ENCODE measurements around the gene SWI5. TPM values are rescaled to one million over a fixed set of nuclear protein-coding genes. Genes with fewer than 3 reads are reported as not detected.

Gene SWI5
- total and polyA plus RNA-seq, 9 of the 15 experiments (the other 6 are each of a cell fraction or from before 2014, with no cell fraction given), result 62.8 to 133 (median 95.9) TPM

DNA sequence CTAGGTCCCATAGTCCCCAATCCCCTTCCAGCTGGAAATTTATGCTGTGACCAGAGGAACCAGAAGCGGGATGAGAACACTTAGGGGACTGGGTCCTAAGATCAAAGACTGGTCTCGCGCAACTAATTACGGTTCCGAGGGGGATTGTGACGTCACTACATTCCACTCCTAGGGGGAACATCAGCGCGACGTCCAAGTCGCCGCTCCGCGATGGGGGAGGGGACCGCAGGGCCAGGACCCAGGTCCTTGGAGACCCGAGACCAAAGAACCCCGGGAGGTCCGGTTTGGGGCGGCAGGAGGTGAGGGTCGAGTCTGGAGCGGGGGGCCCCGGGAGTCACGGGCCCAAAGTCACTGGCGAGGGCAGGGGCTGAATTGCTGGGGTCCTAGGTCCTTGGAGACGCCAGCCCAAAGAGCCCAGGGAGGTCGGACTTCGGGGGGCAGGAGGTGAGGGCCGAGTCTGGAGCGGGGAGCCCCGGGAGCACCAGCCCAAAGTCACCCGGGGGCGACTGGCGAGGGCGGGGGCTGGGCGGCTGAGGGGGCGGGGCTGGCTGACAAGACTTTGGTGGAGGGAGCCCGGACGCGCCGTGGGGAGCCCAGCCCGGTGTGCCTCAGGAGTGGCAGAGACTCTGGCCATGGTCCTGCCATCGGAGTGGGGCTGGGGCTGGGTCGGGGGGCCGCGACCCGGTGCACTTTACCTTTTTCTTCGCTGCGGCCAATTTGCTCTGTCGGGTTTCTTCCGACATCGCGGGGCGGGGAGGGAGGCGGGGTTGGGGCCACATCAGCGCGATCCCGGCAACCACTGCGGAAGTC is 673 bp upstream of the SWI5 start, which contains the start of gene GOLGA2 (continued):
- peak; percentile 55; the same call in 1 of the 2 replicates for TF ChIP-seq JUN (IDR thresholded peaks at IDR 0.05; ENCODE audit: borderline replicate concordance, low read depth, low read length)
- no peak for TF ChIP-seq JUN (CRISPR knock-in tag; IDR thresholded peaks at IDR 0.05; ENCODE audit: borderline replicate concordance)
- TF ChIP-seq, protein P1, sequence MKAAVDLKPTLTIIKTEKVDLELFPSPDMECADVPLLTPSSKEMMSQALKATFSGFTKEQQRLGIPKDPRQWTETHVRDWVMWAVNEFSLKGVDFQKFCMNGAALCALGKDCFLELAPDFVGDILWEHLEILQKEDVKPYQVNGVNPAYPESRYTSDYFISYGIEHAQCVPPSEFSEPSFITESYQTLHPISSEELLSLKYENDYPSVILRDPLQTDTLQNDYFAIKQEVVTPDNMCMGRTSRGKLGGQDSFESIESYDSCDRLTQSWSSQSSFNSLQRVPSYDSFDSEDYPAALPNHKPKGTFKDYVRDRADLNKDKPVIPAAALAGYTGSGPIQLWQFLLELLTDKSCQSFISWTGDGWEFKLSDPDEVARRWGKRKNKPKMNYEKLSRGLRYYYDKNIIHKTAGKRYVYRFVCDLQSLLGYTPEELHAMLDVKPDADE (conservative IDR thresholded peaks at IDR 0.05; ENCODE audit: control insufficient read depth, low read depth, low read length), result no peak
- TF ChIP-seq E2F4 (CRISPR knock-in tag; IDR thresholded peaks at IDR 0.05; ENCODE audit: low read depth), result no peak
- TF ChIP-seq HINFP (tag; conservative IDR thresholded peaks at IDR 0.05; ENCODE audit: low read depth), result no peak
- TF ChIP-seq, protein P2, sequence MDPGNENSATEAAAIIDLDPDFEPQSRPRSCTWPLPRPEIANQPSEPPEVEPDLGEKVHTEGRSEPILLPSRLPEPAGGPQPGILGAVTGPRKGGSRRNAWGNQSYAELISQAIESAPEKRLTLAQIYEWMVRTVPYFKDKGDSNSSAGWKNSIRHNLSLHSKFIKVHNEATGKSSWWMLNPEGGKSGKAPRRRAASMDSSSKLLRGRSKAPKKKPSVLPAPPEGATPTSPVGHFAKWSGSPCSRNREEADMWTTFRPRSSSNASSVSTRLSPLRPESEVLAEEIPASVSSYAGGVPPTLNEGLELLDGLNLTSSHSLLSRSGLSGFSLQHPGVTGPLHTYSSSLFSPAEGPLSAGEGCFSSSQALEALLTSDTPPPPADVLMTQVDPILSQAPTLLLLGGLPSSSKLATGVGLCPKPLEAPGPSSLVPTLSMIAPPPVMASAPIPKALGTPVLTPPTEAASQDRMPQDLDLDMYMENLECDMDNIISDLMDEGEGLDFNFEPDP (CRISPR knock-in tag; IDR thresholded peaks at IDR 0.05), result no peak
- no peak for TF ChIP-seq PCBP2 (IDR thresholded peaks at IDR 0.05; ENCODE audit: low read depth, low read length, poor library complexity, severe bottlenecking)
- no peak for TF ChIP-seq RNF2 (IDR thresholded peaks at IDR 0.05)
- no peak for TF ChIP-seq MLLT1 (IDR thresholded peaks at IDR 0.05)
- TF ChIP-seq ZNF592 (IDR thresholded peaks at IDR 0.05), result no peak
- TF ChIP-seq SRSF1 (IDR thresholded peaks at IDR 0.05; ENCODE audit: low read depth, low read length), result no peak
- TF ChIP-seq HSF4 (CRISPR knock-in tag; IDR thresholded peaks at IDR 0.05; ENCODE audit: borderline replicate concordance), result no peak
- no peak for TF ChIP-seq GABPB1 (CRISPR knock-in tag; IDR thresholded peaks at IDR 0.05)
- peak; percentile 64 for TF ChIP-seq SMAD4 (CRISPR knock-in tag; conservative IDR thresholded peaks at IDR 0.05)
